HG03521 (cell line): ENCODE measurements around the gene TFCP2L1.
"Not testable (repeated sequence)": the region's sequence is repeated elsewhere in the genome, so short reads cannot be mapped to it uniquely, and the experiment has no call there.

Experiments
- ATAC-seq: cut with Tn5 transposase; IDR thresholded peaks from one replicate; pipeline ENCODE4 v1.9.1; 2021; ENCODE audit warnings: mild to moderate bottlenecking, moderate library complexity; ENCODE audit not compliant: unreplicated experiment

TFCP2L1 gene

GRCh38 chr2:121269436-121269835 lies 15.6 kb downstream of the TFCP2L1 start:
- not testable (repeated sequence) for ATAC-seq

GRCh38 chr2:121266543-121267106 lies 18.4 kb downstream of the TFCP2L1 start:
- no peak for ATAC-seq

- no peak for ATAC-seq
Observed at GRCh38 chr2:121263996-121264715, 20.8 kb downstream of the TFCP2L1 start.

- no peak for ATAC-seq
Observed at GRCh38 chr2:121260370-121261154, 24.4 kb downstream of the TFCP2L1 start.

GRCh38 chr2:121258051-121258450 lies 27.0 kb downstream of the TFCP2L1 start:
- ATAC-seq: no peak

GRCh38 chr2:121257480-121257840 lies 27.5 kb downstream of the TFCP2L1 start:
- no peak for ATAC-seq

- no peak for ATAC-seq
Observed at GRCh38 chr2:121256720-121257479, 28.1 kb downstream of the TFCP2L1 start.

- no peak for ATAC-seq
Observed at GRCh38 chr2:121255358-121255757, 29.6 kb downstream of the TFCP2L1 start.

- ATAC-seq: no peak
Observed at GRCh38 chr2:121254748-121255147, 30.3 kb downstream of the TFCP2L1 start.

- ATAC-seq: no peak
Observed at GRCh38 chr2:121253674-121254240, 31.2 kb downstream of the TFCP2L1 start.

GRCh38 chr2:121253021-121253673 lies 31.9 kb downstream of the TFCP2L1 start:
- no peak for ATAC-seq

- ATAC-seq: no peak
Observed at GRCh38 chr2:121251497-121251896, 33.5 kb downstream of the TFCP2L1 start.

- no peak for ATAC-seq
Observed at GRCh38 chr2:121248766-121249343, 36.1 kb downstream of the TFCP2L1 start.

GRCh38 chr2:121247971-121248370 lies 37.0 kb downstream of the TFCP2L1 start:
- no peak for ATAC-seq

- no peak for ATAC-seq
Observed at GRCh38 chr2:121247534-121247933, 37.5 kb downstream of the TFCP2L1 start.

- no peak for ATAC-seq
Observed at GRCh38 chr2:121246704-121247255, 38.2 kb downstream of the TFCP2L1 start.

GRCh38 chr2:121245913-121246312 lies 39.1 kb downstream of the TFCP2L1 start:
- no peak for ATAC-seq

- no peak for ATAC-seq
Observed at GRCh38 chr2:121245120-121245820, 39.7 kb downstream of the TFCP2L1 start.

- ATAC-seq: no peak
Observed at GRCh38 chr2:121244616-121245015, 40.4 kb downstream of the TFCP2L1 start.
